ENCODE results near the gene GOLGA6C.
"Not testable (repeated sequence)": the region's sequence is repeated elsewhere in the genome, so short reads cannot be mapped to it uniquely, and the experiment has no call there.

Gene GOLGA6C

GRCh38 chr15:75233504-75234190, 24.5 kb upstream of the GOLGA6C start:
- no peaks in the 10 kb centered on the region for H3K27me3 ChIP-seq (ENCODE audit: control insufficient read depth, insufficient read depth, low read length, poor library complexity, severe bottlenecking)
- peaks cover 5% of the 10 kb centered on the region for H3K4me1 ChIP-seq (ENCODE audit: control insufficient read depth, insufficient read depth, low read length)
- no peaks in the 10 kb centered on the region for H3K9me3 ChIP-seq (ENCODE audit: control insufficient read depth, low read length)
- H3K36me3 ChIP-seq (ENCODE audit: control insufficient read depth, insufficient read depth, low read length), result no peaks in the 10 kb centered on the region
- H3K27ac ChIP-seq (ENCODE audit: insufficient read depth, low read depth, low read length, poor library complexity, severe bottlenecking), result no peak overlapping the region
- 85 to 89% methylated on average over 14 of the region's 14 CpGs for WGBS, 2 experiments
- no peak overlapping the region for H3K4me3 ChIP-seq (ENCODE audit: insufficient read depth, low read depth, low read length)

GRCh38 chr15:75234191-75234810, 23.8 kb upstream of the GOLGA6C start:
- Histone ChIP-seq H3K9me3 (ENCODE audit: control insufficient read depth, low read length) (no peaks in the 10 kb centered on the region), H3K36me3 (ENCODE audit: control insufficient read depth, insufficient read depth, low read length) (no peaks in the 10 kb centered on the region), H3K27ac (ENCODE audit: insufficient read depth, low read depth, low read length, poor library complexity, severe bottlenecking) (no peak overlapping the region), H3K27me3 (ENCODE audit: control insufficient read depth, insufficient read depth, low read length, poor library complexity, severe bottlenecking) (no peaks in the 10 kb centered on the region), H3K4me3 (ENCODE audit: insufficient read depth, low read depth, low read length) (no peak overlapping the region), H3K4me1 (ENCODE audit: control insufficient read depth, insufficient read depth, low read length) (peaks cover 5% of the 10 kb centered on the region)
- WGBS, 2 experiments, result 87 to 91% methylated on average over 5 of the region's 5 CpGs

GRCh38 chr15:75235051-75235673, 23.0 kb upstream of the GOLGA6C start:
- no peak overlapping the region for H3K27ac ChIP-seq (ENCODE audit: insufficient read depth, low read depth, low read length, poor library complexity, severe bottlenecking)
- no peaks in the 10 kb centered on the region for H3K27me3 ChIP-seq (ENCODE audit: control insufficient read depth, insufficient read depth, low read length, poor library complexity, severe bottlenecking)
- 89 to 90% methylated on average over 10 of the region's 10 CpGs for WGBS, 2 experiments

GRCh38 chr15:75235760-75236729, 22.1 kb upstream of the GOLGA6C start:
- Histone ChIP-seq H3K36me3 (ENCODE audit: control insufficient read depth, insufficient read depth, low read length) (no peaks in the 10 kb centered on the region), H3K4me3 (ENCODE audit: insufficient read depth, low read depth, low read length) (no peak overlapping the region), H3K9me3 (ENCODE audit: control insufficient read depth, low read length) (no peaks in the 10 kb centered on the region), H3K27me3 (ENCODE audit: control insufficient read depth, insufficient read depth, low read length, poor library complexity, severe bottlenecking) (no peaks in the 10 kb centered on the region), H3K4me1 (ENCODE audit: control insufficient read depth, insufficient read depth, low read length) (peaks cover 5% of the 10 kb centered on the region), H3K27ac (ENCODE audit: insufficient read depth, low read depth, low read length, poor library complexity, severe bottlenecking) (no peak overlapping the region)
- 91 to 94% methylated on average over 11 of the region's 11 CpGs for WGBS, 2 experiments

More at GRCh38 chr15:75235051-75235673, 23.0 kb upstream of the GOLGA6C start:
- H3K36me3 ChIP-seq (ENCODE audit: control insufficient read depth, insufficient read depth, low read length), result no peaks in the 10 kb centered on the region
- H3K4me3 ChIP-seq (ENCODE audit: insufficient read depth, low read depth, low read length), result no peak overlapping the region
- H3K9me3 ChIP-seq (ENCODE audit: control insufficient read depth, low read length), result no peaks in the 10 kb centered on the region
- peaks cover 5% of the 10 kb centered on the region for H3K4me1 ChIP-seq (ENCODE audit: control insufficient read depth, insufficient read depth, low read length)

- 81 to 85% methylated on average over 11 of the region's 11 CpGs for WGBS, 2 experiments
- Histone ChIP-seq H3K9me3 (ENCODE audit: control insufficient read depth, low read length) (no peaks in the 10 kb centered on the region), H3K4me3 (ENCODE audit: insufficient read depth, low read depth, low read length) (no peak overlapping the region), H3K27ac (ENCODE audit: insufficient read depth, low read depth, low read length, poor library complexity, severe bottlenecking) (no peak overlapping the region), H3K4me1 (ENCODE audit: control insufficient read depth, insufficient read depth, low read length) (peaks cover 5% of the 10 kb centered on the region), H3K27me3 (ENCODE audit: control insufficient read depth, insufficient read depth, low read length, poor library complexity, severe bottlenecking) (no peaks in the 10 kb centered on the region), H3K36me3 (ENCODE audit: control insufficient read depth, insufficient read depth, low read length) (no peaks in the 10 kb centered on the region)
Measured at GRCh38 chr15:75237316-75237982, 20.7 kb upstream of the GOLGA6C start.

GRCh38 chr15:75238150-75238549, 20.0 kb upstream of the GOLGA6C start:
- no peaks in the 10 kb centered on the region for H3K9me3 ChIP-seq (ENCODE audit: control insufficient read depth, low read length)
- no peak overlapping the region for H3K4me3 ChIP-seq (ENCODE audit: insufficient read depth, low read depth, low read length)
- no peak overlapping the region for H3K27ac ChIP-seq (ENCODE audit: insufficient read depth, low read depth, low read length, poor library complexity, severe bottlenecking)
- WGBS, 2 experiments, result 90 to 91% methylated on average over 5 of the region's 5 CpGs
- no peaks in the 10 kb centered on the region for H3K36me3 ChIP-seq (ENCODE audit: control insufficient read depth, insufficient read depth, low read length)
- no peaks in the 10 kb centered on the region for H3K27me3 ChIP-seq (ENCODE audit: control insufficient read depth, insufficient read depth, low read length, poor library complexity, severe bottlenecking)
- H3K4me1 ChIP-seq (ENCODE audit: control insufficient read depth, insufficient read depth, low read length), result peaks cover 5% of the 10 kb centered on the region

GRCh38 chr15:75245741-75246140, 12.4 kb upstream of the GOLGA6C start:
- not testable (repeated sequence) for H3K27me3 ChIP-seq (ENCODE audit: control insufficient read depth, insufficient read depth, low read length, poor library complexity, severe bottlenecking); H3K4me1 ChIP-seq (ENCODE audit: control insufficient read depth, insufficient read depth, low read length); H3K9me3 ChIP-seq (ENCODE audit: control insufficient read depth, low read length); H3K36me3 ChIP-seq (ENCODE audit: control insufficient read depth, insufficient read depth, low read length); H3K4me3 ChIP-seq (ENCODE audit: insufficient read depth, low read depth, low read length); H3K27ac ChIP-seq (ENCODE audit: insufficient read depth, low read depth, low read length, poor library complexity, severe bottlenecking)
- 83 to 93% methylated on average over 1 of the region's 1 CpG for WGBS, 2 experiments

- H3K4me3 ChIP-seq (ENCODE audit: insufficient read depth, low read depth, low read length); H3K36me3 ChIP-seq (ENCODE audit: control insufficient read depth, insufficient read depth, low read length); H3K27ac ChIP-seq (ENCODE audit: insufficient read depth, low read depth, low read length, poor library complexity, severe bottlenecking); H3K27me3 ChIP-seq (ENCODE audit: control insufficient read depth, insufficient read depth, low read length, poor library complexity, severe bottlenecking); H3K4me1 ChIP-seq (ENCODE audit: control insufficient read depth, insufficient read depth, low read length); H3K9me3 ChIP-seq (ENCODE audit: control insufficient read depth, low read length): not testable (repeated sequence)
- WGBS, 2 experiments, result 90 to 91% methylated on average over 5 to 6 of the region's 6 CpGs
Measured at GRCh38 chr15:75248991-75249390, 9.1 kb upstream of the GOLGA6C start.

GRCh38 chr15:75249726-75250125, 8.4 kb upstream of the GOLGA6C start:
- Histone ChIP-seq H3K4me1 (ENCODE audit: control insufficient read depth, insufficient read depth, low read length) (no peaks in the 10 kb centered on the region), H3K36me3 (ENCODE audit: control insufficient read depth, insufficient read depth, low read length) (no peaks in the 10 kb centered on the region), H3K4me3 (ENCODE audit: insufficient read depth, low read depth, low read length) (no peak overlapping the region), H3K27ac (ENCODE audit: insufficient read depth, low read depth, low read length, poor library complexity, severe bottlenecking) (no peak overlapping the region), H3K27me3 (ENCODE audit: control insufficient read depth, insufficient read depth, low read length, poor library complexity, severe bottlenecking) (no peaks in the 10 kb centered on the region), H3K9me3 (ENCODE audit: control insufficient read depth, low read length) (no peaks in the 10 kb centered on the region)
- WGBS, 2 experiments, result 63 to 73% methylated on average over 2 to 3 of the region's 4 CpGs

All from ectodermal cell (in vitro differentiated cells).